H7 (cell line): ENCODE measurements around the gene TULP4. TPM values are rescaled to one million over a fixed set of nuclear protein-coding genes. Genes with fewer than 3 reads are reported as not detected.

Source experiments
- DNase-seq: peaks from one replicate; pipeline ENCODE4 v3.0.0; 2012
- H3K27me3 ChIP-seq: 2 replicates; pipeline ENCODE4 v1.6.0; 2011; ENCODE audit warnings: mild to moderate bottlenecking, low read length; ENCODE audit not compliant: control insufficient read depth, insufficient read depth
- H3K36me3 ChIP-seq: replicated peaks from 2 replicates; pipeline ENCODE4 v1.5.1; 2011; ENCODE audit warnings: low read length; ENCODE audit not compliant: control insufficient read depth, insufficient read depth
- H3K4me3 ChIP-seq: 2 replicates; pipeline ENCODE4 v1.5.1; 2011; ENCODE audit warnings: low read depth, mild to moderate bottlenecking, control low read depth, low read length, moderate library complexity; ENCODE audit not compliant: insufficient read depth
- total RNA-seq: library from RNA; depleted of rRNA; stranded (reverse); fragments of >200 nt; shearing (Covaris generic); gene quantifications from 2 replicates; pipeline ENCODE4 v1.2.3, GENCODE V29; 2014

TULP4 gene
- total RNA-seq, 1 experiment from 2014 or later = 31.4 TPM

DNA sequence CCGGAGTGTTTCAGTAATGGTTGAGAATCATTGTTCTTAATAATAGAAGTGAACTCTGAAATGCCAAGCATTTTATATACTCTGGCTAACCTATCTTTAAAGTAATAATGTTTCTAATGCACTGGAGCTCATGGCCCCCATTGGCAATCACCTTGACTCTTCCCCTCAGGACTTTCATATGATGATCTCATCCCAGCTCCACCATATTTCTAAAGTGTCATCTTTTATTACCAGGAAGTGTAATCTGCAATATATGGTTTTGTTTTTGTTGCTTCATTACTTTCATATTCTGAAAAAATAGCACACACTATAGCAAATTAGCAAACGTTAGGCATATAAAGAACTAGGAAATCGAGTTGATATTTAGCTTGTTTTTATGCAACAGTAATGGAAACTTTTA lies 60.3 kb downstream of the TULP4 start:
- no peaks in the 10 kb centered on the region for H3K36me3 ChIP-seq
- no peak overlapping the region for H3K4me3 ChIP-seq
- DNase-seq = no peak
- H3K27me3 ChIP-seq = no peaks in the 10 kb centered on the region

DNA sequence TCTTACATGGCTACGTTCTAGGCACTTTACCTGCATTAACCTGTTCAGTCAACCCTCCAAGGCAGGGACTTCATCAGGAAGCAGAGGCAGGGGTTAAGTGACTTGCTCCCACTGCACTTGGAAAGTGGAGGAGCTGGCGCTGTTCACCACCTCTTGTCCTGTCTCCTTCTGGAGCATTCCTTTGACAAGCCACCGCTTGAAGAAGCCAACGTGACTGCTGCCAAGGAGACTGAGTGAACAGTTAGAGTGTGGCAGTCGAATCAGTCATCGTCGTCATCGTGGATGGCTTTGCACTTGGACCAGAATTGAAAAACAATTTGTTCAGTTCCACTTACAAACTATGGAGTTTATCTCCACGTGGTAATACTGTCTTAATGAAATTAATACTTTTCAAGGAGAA lies 60.9 kb downstream of the TULP4 start:
- no peaks in the 10 kb centered on the region for H3K36me3 ChIP-seq
- no peak overlapping the region for H3K4me3 ChIP-seq
- no peaks in the 10 kb centered on the region for H3K27me3 ChIP-seq
- DNase-seq = no peak

DNA sequence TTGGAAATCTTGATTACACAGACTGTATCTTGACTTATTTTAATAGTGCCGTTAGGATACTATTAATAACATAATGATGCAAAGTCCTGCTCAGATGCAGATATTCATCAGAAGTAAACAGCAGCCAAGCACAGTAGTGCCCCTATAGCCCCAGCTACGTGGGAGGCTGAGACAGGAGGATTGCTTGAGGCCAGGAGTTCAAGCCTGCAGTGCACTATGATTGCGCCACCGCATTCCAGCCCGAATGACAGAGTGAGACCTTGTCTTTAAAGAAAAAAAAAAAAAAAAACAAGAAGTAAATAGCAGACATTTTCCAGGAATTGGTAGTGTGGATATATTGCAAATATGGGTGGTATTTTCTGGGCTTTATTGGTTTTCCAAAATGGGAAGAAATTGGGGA lies 61.8 kb downstream of the TULP4 start:
- no peak overlapping the region for H3K4me3 ChIP-seq
- DNase-seq = no peak

DNA sequence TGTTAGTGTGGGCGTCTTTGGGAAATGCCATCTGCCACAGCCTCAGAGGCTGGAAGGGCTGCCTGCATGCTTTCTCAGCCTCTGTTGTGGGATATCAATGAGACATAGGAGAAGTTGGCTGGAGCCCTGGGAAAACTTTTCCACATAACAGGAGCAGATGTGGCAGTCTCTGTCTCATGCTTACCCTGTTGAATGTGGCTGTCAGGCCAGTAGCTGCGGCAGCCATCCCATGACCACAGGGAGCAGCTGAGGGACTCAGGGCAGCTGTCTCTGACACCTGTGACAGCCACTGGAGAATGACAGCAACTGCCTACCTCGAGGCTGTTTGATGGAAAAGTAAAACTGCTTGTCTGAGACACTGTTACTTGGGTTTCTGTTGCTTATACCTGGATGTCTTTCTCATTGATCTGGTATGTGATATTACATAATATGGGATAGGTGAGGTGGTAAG lies 64.4 kb downstream of the TULP4 start:
- Histone ChIP-seq H3K36me3 (no peaks in the 10 kb centered on the region), H3K4me3 (no peak overlapping the region), H3K27me3 (no peaks in the 10 kb centered on the region)
- DNase-seq = no peak

More for the DNA sequence above, 61.8 kb downstream of the TULP4 start:
- H3K36me3 ChIP-seq = no peaks in the 10 kb centered on the region
- H3K27me3 ChIP-seq = no peaks in the 10 kb centered on the region

DNA sequence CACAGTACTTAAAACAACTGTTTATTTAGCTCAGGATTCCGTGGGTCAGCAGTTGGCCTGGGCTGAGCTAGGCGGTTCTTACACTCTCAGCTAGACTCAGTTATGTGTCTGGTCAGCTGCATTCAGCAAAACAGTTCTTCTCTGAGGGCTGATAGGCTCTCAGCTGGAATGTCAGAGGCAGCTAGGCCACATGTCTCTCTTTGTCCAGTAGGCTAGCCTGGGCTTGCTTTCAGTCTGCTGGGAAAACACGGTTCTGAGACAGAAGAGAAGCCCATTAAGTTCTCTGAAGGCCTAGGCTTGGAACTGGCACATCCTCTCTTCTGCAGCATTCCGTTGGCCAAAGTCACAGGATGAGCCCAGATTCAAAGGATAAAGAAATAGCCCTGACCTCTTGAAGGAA lies 65.6 kb downstream of the TULP4 start:
- no peak for DNase-seq

DNA sequence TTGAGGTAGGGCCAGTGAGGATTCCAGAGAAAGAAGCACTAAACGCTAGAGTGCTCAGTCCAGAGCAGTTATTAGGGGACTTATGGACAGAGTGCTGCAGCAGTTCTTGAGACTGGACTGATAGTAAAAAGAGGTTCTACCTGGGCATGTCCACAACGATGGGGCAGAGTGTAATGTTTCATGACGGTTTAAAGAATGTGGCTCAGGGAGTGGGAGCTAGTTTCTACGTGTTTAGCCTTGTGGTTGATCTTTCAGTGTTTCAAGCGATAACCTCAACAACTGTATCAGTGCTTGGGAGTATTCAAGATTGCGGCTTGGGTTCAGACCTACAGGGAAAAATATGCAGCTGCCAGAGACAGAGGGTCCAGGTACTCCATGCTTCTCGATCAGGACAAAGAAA lies 67.1 kb downstream of the TULP4 start:
- H3K27me3 ChIP-seq = no peaks in the 10 kb centered on the region
- DNase-seq = no peak
- no peak overlapping the region for H3K4me3 ChIP-seq
- no peaks in the 10 kb centered on the region for H3K36me3 ChIP-seq

More for the DNA sequence above, 65.6 kb downstream of the TULP4 start:
- Histone ChIP-seq H3K36me3 (no peaks in the 10 kb centered on the region), H3K27me3 (no peaks in the 10 kb centered on the region), H3K4me3 (no peak overlapping the region)

DNA sequence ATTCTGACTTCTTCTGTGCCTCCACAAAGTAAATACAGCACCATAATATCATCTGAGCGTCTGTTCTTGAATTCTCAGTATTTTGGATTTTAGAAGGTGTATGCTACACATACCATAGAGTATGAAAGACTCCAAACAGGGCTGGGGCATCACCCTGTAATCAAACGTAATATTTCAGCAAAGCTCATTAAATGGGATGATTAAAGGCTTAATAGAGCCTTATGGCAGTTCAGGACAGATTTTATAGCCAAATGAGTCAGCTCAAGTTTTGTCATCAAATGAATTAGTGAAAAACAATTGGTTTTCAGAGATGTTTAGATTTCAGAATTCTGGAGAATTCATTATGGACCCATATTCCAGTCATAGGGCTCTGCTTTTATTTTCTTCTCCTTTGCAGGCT lies 68.9 kb downstream of the TULP4 start:
- no peak overlapping the region for H3K4me3 ChIP-seq
- H3K27me3 ChIP-seq = no peaks in the 10 kb centered on the region
- H3K36me3 ChIP-seq = no peaks in the 10 kb centered on the region
- DNase-seq = no peak

DNA sequence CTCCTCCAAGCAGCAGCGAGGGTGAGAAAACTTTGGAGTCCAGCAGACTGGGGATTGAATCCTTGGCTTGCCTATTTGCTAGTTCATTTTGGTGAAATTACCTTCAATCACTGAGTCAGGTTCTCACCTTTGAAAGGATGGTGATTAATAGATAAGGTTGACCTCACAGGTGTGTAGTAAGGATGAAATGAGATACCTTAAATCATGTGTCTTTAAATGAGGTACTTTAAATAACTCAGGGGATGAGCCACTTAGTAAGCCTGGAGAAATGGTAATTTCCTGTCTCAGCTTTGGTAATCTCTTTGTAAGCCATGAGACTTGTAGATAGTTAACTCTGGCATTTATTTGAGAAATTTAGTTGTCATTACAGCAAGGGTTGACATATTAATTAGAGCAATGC lies 70.2 kb downstream of the TULP4 start:
- no peak for DNase-seq
- Histone ChIP-seq H3K36me3 (no peaks in the 10 kb centered on the region), H3K4me3 (no peak overlapping the region), H3K27me3 (no peaks in the 10 kb centered on the region)

DNA sequence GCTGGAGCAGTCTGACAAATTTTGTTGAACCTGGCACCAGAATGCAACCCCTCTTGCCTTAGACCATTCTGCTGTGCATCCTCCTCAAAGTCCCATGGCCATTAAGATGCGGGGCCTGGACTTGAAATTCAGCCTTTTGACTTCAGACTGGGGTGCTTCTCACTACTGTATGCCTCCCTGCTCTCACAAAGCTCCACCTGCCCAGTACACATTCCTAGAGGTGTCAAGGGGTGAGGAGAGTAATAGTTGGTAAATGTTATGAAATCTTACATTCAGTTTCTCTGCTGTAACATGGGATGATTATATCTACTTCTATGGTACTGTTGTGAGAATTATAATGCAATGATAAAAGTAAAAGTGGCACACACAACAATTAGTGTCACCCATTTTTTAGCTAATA lies 70.8 kb downstream of the TULP4 start:
- H3K4me3 ChIP-seq = no peak overlapping the region
- H3K27me3 ChIP-seq = no peaks in the 10 kb centered on the region
- DNase-seq = no peak
- H3K36me3 ChIP-seq = no peaks in the 10 kb centered on the region

DNA sequence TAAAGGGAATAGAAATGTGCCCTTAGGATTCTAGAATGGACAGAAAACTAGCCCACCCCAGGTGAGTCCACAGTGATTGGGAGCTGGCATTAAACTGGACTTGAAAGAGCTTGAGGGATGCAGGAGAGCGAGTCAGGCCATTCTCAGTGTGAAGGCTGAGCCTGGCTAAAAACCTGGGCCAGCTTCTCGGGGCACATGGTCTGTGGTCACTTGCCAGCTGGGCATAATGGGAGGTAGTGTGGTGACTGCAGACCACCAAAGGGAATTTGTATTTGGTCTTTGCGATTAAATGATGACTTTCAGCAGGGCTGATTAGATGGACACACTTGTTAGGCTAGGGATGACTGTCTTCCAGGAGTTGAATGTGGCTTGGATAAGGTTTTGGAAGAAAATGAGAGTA lies 71.3 kb downstream of the TULP4 start:
- no peak for DNase-seq
- Histone ChIP-seq H3K36me3 (no peaks in the 10 kb centered on the region), H3K27me3 (no peaks in the 10 kb centered on the region), H3K4me3 (no peak overlapping the region)

DNA sequence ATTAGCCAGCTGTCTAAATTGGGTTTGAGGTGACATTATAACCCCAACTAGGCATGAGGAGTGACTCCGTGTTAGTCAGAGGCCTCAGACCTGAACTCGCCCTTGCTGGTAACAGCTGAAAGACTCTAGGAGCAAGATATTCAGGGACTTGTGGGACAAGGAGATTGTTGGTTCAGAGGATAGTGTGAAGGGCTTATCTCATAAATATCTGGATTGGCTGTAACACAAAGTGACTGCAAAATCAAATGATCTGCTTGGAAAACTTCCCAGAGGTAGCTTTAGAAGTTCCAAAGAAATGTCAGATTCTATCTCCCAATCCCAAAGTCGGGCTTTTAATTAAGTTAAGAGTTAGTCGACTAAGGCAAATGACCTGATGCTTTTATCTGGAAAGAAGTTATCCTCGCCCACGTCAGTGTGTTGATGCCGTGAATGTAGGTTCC lies 72.4 kb downstream of the TULP4 start:
- no peaks in the 10 kb centered on the region for H3K36me3 ChIP-seq
- no peaks in the 10 kb centered on the region for H3K27me3 ChIP-seq
- no peak for DNase-seq
- H3K4me3 ChIP-seq = no peak overlapping the region

DNA sequence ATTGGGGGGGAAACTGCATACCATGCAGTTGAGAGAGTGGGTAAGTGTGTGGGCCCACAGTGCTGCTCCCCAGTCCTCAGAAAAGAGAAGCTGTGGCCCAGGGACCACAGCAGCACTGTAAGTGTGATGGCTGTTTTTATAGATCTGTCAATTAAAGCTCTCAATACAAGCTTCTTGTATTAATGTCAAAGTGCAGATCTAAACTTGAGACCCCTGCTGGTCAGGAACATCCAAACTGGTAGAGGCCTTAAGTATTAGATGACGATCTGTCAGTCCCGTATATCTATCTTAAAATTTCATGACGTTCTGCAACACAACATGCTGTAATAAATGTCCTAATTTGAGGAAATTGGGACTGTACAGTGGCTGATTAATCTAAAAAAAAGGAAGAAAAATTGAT lies 74.8 kb downstream of the TULP4 start:
- Histone ChIP-seq H3K4me3 (no peak overlapping the region), H3K36me3 (no peaks in the 10 kb centered on the region), H3K27me3 (no peaks in the 10 kb centered on the region)
- DNase-seq = no peak

DNA sequence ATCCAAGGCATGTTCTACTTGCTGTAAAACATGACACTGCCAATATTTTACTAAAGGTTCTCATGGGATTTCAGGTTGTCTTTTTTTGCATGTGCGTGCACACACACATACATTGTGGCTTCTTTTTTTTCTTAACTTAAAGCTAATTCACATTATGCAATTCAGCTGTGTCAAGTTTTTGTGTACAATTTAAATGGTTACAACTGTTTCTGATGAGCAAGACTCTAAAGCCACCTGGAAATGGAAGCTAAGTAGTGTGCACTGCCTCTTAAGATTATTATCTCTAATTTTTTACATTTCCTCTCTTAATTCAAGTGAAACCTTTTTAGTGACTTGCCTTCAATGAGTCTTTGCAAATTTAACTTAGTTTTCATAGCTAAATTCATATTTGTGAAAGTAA lies 75.3 kb downstream of the TULP4 start:
- no peak overlapping the region for H3K4me3 ChIP-seq
- H3K36me3 ChIP-seq = no peaks in the 10 kb centered on the region
- DNase-seq = no peak
- H3K27me3 ChIP-seq = no peaks in the 10 kb centered on the region

DNA sequence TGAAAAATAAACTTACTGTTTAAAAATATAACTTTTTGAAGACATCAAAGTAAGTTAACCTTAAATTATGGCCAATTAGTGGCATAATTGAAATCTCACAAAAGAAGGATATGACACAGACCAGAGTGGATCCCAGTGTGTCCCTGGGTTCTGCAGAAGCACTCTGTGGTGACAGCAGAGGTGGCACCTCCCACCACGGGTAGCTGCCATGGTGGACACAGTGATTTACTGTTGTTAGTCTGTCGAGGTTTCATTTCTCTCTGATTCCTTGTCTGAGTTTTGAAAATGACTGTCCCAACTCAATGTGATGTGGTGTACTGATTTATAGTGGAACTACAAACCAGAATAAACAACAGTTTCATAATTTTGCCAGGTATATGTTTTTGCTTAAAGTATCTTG lies 76.5 kb downstream of the TULP4 start:
- H3K36me3 ChIP-seq = no peaks in the 10 kb centered on the region
- DNase-seq = no peak
- no peaks in the 10 kb centered on the region for H3K27me3 ChIP-seq
- no peak overlapping the region for H3K4me3 ChIP-seq

DNA sequence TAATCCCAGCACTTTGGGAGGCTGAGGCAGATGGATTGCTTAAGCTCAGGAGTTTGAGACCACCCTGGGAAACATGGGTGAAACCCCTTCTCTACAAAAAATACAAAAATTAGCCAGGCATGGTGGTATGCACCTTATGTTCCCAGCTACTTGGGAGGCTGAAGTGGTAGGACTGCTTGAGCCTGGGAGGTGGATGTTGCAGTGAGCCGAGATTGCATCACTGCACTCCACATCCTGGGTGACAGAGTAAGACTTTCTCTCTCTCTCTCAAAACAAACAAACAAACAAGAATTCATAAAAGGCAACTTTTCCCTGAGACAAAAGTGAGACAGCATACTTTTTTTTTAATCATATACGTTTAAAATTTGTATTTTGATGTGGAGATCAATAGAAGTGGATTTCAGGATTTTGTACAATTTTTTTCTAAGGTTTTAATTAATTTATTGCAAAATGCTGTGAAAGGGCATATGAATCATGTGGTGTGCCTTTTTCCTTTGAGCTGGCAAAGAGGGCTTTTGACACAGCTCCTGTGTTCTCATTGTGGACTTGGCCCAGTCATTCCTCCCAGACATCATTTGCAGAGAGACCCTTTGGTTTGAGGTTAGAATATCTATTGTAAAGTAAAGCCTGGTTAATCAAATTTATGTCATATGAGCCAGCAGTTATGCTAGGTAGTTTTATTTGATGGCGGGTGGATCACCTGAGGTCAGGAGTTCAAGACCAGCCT lies 77.1 kb downstream of the TULP4 start:
- H3K36me3 ChIP-seq = no peaks in the 10 kb centered on the region
- H3K4me3 ChIP-seq = no peak overlapping the region
- no peak for DNase-seq
- H3K27me3 ChIP-seq = no peaks in the 10 kb centered on the region

DNA sequence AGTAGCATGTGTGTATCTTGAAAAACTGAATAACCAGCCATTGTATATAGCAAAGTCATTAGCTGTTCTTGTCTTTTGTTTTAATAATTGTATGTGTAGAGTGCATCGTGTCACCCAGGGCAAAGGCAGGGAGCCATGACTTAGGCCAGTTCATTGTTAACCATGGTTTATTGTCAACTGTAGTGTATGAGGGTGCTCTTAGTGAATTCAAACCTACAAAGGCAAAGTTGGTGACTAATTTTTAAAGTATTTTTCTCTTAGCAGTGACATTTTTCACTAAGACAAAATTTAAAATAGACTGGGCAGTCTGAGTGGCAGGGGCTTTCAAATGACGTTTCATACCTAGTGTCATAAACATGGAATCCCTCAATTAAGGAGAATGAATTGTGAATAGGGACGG lies 79.0 kb downstream of the TULP4 start:
- no peak for DNase-seq
- Histone ChIP-seq H3K36me3 (no peaks in the 10 kb centered on the region), H3K4me3 (no peak overlapping the region), H3K27me3 (no peaks in the 10 kb centered on the region)
